ENCODE data around the gene SCN11A. TPM values are rescaled to one million over a fixed set of nuclear protein-coding genes. Genes with fewer than 3 reads are reported as not detected.

SCN11A gene
- 1 to 10 TPM in 1 of 4 donors, under 1 TPM in 1, not detected in 2; 0.12 to 1.8 TPM for total RNA-seq

DNA sequence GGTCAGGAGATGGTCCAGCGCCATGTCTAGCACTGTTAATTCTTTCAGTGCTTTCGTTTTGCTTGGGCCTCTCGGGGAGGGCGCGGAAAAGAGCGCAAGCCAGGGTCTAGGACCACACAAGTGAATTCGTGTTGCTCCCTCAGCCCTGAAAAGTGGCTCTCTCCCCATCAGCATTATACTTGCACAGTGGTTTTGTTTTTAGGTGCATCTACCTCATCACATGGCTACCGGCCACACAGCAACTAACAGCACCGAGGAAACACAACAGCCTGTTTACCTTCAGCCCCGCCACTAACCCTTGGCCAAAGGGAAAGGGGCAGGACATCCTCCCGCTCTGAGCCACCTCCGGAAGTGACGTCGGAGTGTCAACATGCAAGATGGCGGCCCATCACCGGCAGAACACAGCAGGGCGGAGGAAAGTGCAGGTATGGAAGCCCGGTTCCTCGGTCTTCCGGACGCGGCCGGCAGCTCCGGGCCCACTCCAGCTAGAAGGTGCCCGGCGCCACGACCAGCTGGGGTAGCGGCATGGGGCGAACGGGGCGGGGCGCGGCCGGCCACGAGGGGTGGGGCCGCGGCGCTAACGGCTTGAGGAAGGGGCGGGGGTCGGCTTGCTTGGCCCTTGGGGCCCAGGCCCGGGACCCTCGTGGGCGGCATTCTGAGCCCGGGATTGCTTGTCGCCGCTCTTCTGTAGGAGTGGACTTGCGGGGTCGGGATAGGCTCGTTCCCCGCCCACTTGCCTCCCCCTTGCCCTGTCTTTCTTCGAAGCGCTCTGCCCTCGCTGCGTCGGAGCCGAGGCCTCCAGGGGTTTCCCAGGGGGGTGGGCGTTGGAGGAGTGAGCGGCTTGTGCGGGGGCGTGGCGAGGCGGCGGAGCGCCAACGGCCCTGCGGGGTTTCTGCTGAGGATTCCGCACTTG is at the start of gene SCN11A, which contains the start of gene WDR48:
SCN11A (minus strand) TSS at position 296 of the 913 bp plus-strand sequence. CDS start 101,582 bp downstream, outside the sequence.
WDR48 (plus strand) TSS at position 368 of the 913 bp plus-strand sequence; CDS start at position 378, 10 bp downstream.
- no peaks in the 10 kb centered on the region for H3K36me3 ChIP-seq
- peak within 1 kb of the TSS; percentile 88 to 94 for H3K27ac ChIP-seq
- peak; percentile 92 to 97 for DNase-seq
- H3K27me3 ChIP-seq, result no peaks in the 10 kb centered on the region
- no peaks in the 10 kb centered on the region for H3K9me3 ChIP-seq
- peaks cover 0 to 9% of the 10 kb centered on the region in 2 donors for H3K4me1 ChIP-seq
- intact Hi-C loops (cut with DNase I; ENCODE audit: low total_unique reads), result no loop called here
- peak within 1 kb of the TSS; percentile 75 to 90 for H3K4me3 ChIP-seq
- no peak for TF ChIP-seq CTCF (IDR thresholded peaks at IDR 0.05)
- peak; percentile 87 to 89 for TF ChIP-seq POLR2A (IDR thresholded peaks at IDR 0.05)

- no peak for DNase-seq
- Histone ChIP-seq H3K9me3 (no peaks in the 10 kb centered on the region), H3K4me3 (no peak overlapping the region), H3K27ac (no peak overlapping the region), H3K36me3 (no peaks in the 10 kb centered on the region), H3K4me1 (peaks cover 0 to 5% of the 10 kb centered on the region in 2 donors), H3K27me3 (no peaks in the 10 kb centered on the region)
- no peak for TF ChIP-seq POLR2A (IDR thresholded peaks at IDR 0.05)
- TF ChIP-seq CTCF (IDR thresholded peaks at IDR 0.05), result peak in 2 of 4 experiments; percentile 28 to 39
- intact Hi-C loops (cut with DNase I; ENCODE audit: low total_unique reads), result no loop called here
Observed at GRCh38 chr3:39101022-39101689, 49.4 kb upstream of the SCN11A start.

- intact Hi-C loops (cut with DNase I; ENCODE audit: low total_unique reads), result no loop called here
- Histone ChIP-seq H3K4me3 (no peak overlapping the region), H3K36me3 (no peaks in the 10 kb centered on the region), H3K27ac (no peak overlapping the region), H3K9me3 (no peaks in the 10 kb centered on the region), H3K27me3 (no peaks in the 10 kb centered on the region), H3K4me1 (peaks cover 0 to 5% of the 10 kb centered on the region in 2 donors)
- TF ChIP-seq POLR2A (IDR thresholded peaks at IDR 0.05) (no peak), CTCF (IDR thresholded peaks at IDR 0.05) (no peak)
- no peak for DNase-seq
Observed at GRCh38 chr3:39100500-39100886, 48.7 kb upstream of the SCN11A start.

DNA sequence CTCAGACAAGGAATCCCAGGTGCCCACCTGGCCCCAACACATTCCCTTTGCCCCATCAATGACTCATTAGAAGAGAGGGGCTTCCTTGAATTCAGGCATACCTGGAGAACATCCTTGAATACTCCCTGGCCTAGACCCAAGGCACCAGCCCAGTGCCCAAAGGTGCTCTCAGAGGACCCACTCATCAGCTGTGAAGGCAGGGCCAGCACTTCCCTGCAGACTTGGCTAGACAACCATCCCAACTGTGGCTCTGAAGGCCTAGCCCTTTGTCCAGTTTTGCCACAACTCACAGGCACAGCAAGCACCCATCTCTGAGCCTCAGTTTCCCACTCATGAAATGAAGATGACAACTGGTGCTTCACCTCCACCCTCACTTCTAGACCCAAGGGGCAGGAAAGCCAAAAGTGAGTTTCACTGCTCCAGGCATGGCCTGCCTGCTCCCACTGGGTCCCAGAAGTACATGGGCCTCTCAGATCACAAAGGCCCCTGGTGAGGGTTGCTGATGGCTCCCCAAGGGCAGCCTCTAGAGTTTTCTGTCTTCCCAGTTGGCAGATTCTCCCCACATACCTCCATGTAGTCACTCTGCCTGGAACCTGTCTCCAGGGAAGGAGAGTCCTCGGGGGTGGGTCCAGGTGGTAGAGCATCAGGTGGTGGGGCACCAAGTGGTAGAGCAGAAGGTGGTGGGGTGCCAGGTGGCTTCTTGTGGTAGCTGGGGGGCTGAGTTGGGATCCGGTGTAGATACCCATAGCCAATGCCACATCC is 48.2 kb upstream of the SCN11A start:
- no peak overlapping the region for H3K4me3 ChIP-seq
- intact Hi-C loops (cut with DNase I; ENCODE audit: low total_unique reads), result no loop called here

More for the DNA sequence above, 48.2 kb upstream of the SCN11A start:
- no peaks in the 10 kb centered on the region for H3K36me3 ChIP-seq
- H3K27me3 ChIP-seq, result no peaks in the 10 kb centered on the region
- no peak overlapping the region for H3K27ac ChIP-seq
- H3K4me1 ChIP-seq, result peaks cover 0 to 5% of the 10 kb centered on the region in 2 donors
- DNase-seq, result no peak
- no peaks in the 10 kb centered on the region for H3K9me3 ChIP-seq
- no peak for TF ChIP-seq POLR2A (IDR thresholded peaks at IDR 0.05)
- no peak for TF ChIP-seq CTCF (IDR thresholded peaks at IDR 0.05)

Data from uterus (tissue), 4 donors.